Epithelial cell of prostate (primary cell): ENCODE results near the gene NRL.
A peak's percentile ranks its signal among the peaks of the same experiment; 100 is the strongest.
"Not testable (repeated sequence)": the region's sequence is repeated elsewhere in the genome, so short reads cannot be mapped to it uniquely, and the experiment has no call there.

ENCODE experiments used
- DNase-seq: peaks from one replicate; pipeline ENCODE4 v3.0.0-alpha.2; 2011; ENCODE audit warnings: low read depth, low spot score
- H3K27ac ChIP-seq: fragments of 450-650 bp; 2 replicates; pipeline ENCODE4 v1.5.1; 2017; ENCODE audit warnings: mild to moderate bottlenecking

The NRL gene

GRCh38 chr14:24058260-24058950 lies 56.3 kb downstream of the NRL start:
- no peak for DNase-seq
- no peak overlapping the region for H3K27ac ChIP-seq

DNA sequence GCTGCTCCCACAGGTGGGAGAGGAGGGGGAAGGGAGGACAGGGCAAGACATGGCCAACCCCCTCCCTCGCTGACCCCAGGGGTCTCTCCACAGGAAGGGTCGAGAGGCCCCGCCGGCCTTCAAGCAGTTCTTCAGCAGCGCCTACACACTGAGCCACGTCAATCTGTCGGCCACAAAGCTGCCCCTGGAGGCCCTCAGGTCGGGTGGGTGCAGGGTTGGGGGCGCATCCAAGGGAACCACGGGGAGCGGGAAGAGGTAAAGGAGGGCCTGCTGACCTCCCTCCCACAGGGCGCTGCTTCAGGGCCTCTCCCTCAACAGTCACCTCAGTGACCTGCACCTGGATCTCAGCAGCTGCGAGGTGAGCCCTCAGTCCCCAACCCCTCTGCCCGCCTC lies 56.9 kb downstream of the NRL start:
- no peak overlapping the region for H3K27ac ChIP-seq
- no peak for DNase-seq

DNA sequence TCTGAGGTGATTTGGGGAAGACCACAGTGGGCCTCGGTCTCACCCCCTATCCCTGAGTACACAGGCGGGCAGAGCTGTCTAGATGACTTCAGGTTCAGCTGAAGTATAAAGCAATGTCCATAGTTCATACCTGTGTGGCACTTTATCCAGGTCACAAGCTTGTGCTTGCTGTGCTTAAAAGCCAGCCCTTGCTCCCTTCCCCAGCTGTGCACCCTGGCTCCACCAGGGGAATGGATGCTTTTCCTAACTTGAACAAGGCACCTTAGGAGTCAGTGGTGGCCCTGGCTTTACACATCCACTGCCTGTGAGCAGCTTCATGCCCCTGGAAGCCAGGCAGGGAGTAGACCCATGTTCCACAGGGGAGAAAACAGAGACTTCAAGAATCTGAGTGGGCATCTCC lies 57.5 kb downstream of the NRL start:
- no peak overlapping the region for H3K27ac ChIP-seq
- no peak for DNase-seq

DNA sequence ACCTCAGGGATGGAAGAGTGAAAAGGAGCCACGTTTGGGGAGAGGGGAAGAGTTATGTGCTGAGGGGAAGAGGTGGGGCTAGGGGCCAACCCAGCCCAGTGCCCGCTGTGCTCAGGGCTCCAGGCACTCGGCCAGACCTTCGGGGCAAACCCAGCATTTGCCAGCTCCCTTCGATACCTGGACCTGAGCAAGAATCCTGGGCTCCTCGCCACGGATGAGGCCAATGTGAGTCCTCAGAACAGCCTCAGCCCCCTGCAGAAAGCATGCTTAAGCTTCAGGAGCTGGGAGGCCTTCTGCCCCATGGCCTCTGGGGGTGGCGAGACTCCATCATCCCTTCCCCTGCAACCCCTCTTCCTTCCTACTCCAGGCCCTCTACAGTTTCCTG lies 58.0 kb downstream of the NRL start:
- H3K27ac ChIP-seq: no peak overlapping the region
- DNase-seq: no peak

DNA sequence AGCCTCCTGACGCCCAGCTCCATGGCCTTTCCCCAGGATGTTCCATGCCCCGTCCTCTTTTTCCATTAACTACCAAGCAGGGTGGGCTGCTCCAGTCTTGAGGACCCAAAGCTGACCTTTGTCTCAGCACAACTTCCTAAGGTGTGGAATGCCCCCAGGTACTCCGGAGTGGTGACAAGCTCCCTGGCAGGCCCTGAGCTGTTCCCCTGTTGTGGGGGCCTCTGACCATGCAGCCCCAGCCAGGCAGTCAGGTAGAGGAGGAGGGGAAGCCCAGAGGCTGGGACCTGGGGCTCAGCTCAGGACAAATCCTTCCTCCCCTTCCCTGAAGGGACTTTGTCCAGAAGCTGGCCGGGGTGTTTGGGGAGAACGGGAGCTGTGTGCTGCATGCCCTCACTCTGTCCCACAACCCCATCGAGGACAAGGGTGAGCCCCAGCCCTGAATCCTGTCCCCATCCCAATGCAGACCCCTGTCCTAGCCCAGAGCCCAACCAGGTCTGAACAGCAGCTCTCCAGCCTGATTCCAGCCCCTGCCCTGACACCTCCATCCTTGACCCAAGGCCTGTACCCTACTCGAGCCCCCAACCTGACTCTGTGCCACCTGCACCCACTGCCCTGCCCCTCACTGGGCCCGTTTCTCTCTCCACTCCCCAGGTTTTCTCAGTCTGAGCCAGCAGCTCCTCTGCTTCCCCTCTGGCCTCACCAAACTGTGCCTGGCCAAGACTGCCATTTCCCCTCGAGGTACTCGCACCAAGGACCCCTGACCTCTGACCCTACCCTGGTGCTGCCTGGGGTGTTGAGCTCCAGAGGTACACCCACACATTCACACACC lies 58.6 kb downstream of the NRL start:
- no peak for DNase-seq
- H3K27ac ChIP-seq: no peak overlapping the region

- no peak for DNase-seq
- no peak overlapping the region for H3K27ac ChIP-seq
Observed at GRCh38 chr14:24054646-24055045, 60.1 kb downstream of the NRL start.

DNA sequence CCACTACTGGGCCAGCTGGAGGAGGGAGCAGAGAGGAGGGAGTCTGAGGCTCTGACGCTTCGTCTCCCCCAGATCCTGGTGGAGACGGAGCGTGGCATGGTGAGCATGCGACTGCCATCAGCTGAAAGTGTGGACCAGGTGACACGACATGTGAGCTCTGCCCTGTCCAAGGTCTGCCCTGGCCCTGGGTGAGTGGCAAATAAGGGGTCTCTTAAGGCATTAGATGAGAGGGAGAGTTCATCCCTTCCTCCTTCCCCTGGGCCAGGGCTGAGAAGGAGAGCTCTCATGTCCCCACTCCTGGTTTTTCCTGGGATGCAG lies 60.5 kb downstream of the NRL start:
- DNase-seq: no peak
- no peak overlapping the region for H3K27ac ChIP-seq

- DNase-seq: no peak
- no peak overlapping the region for H3K27ac ChIP-seq
Observed at GRCh38 chr14:24053548-24054323, 61.0 kb downstream of the NRL start.

- no peak overlapping the region for H3K27ac ChIP-seq
- no peak for DNase-seq
Observed at GRCh38 chr14:24052656-24053547, 61.8 kb downstream of the NRL start.

- no peak within 1 kb of the TSS for H3K27ac ChIP-seq
- no peak for DNase-seq
Observed at GRCh38 chr14:24051789-24052655, 62.7 kb downstream of the NRL start, which contains the start of gene CARMIL3. Gene CARMIL3 (plus strand): TSS chr14:24052009. CDS start chr14:24052154, 145 bp downstream.

- H3K27ac ChIP-seq: no peak overlapping the region
- DNase-seq: no peak
Observed at GRCh38 chr14:24051176-24051788, 63.5 kb downstream of the NRL start.

DNA sequence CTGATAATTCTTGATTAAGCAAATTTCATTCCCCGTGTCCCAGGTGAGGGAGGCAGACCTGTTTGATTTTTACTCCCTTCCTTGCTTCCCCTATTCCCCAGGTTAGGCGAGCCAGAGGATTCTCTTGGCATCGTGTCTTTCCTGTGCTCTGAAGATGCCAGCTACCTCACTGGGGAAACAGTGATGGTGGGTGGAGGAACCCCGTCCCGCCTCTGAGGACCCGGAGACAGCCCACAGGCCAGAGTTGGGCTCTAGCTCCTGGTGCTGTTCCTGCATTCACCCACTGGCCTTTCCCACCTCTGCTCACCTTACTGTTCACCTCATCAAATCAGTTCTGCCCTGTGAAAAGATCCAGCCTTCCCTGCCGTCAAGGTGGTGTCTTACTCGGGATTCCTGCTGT lies 64.0 kb downstream of the NRL start:
- DNase-seq, H3K27ac ChIP-seq: not testable (repeated sequence)

DNA sequence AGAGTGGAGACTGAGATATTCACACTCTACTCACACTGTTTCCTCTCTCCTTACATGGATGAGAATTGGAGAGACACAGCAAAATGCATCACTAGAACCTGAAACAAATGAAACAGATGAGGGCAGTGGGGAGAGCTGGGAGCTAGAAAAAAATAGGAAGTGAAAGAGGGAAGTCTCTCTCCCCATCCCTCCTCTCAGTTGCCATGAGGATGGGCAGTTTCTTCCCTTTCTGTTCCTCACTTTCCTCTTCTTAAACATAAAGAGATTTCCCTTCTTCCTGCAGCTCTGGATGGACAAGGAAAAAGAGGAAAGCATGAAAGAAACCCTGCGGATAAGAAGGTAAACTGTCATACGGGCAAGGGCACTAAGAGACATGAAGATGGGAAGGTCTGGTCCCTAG lies 65.7 kb downstream of the NRL start:
- not testable (repeated sequence) for H3K27ac ChIP-seq, DNase-seq

- DNase-seq: no peak
- no peak overlapping the region for H3K27ac ChIP-seq
Observed at GRCh38 chr14:24042746-24043145, 72.0 kb downstream of the NRL start.

- H3K27ac ChIP-seq: no peak overlapping the region
- DNase-seq: no peak
Observed at GRCh38 chr14:24040692-24041091, 74.1 kb downstream of the NRL start.

DNA sequence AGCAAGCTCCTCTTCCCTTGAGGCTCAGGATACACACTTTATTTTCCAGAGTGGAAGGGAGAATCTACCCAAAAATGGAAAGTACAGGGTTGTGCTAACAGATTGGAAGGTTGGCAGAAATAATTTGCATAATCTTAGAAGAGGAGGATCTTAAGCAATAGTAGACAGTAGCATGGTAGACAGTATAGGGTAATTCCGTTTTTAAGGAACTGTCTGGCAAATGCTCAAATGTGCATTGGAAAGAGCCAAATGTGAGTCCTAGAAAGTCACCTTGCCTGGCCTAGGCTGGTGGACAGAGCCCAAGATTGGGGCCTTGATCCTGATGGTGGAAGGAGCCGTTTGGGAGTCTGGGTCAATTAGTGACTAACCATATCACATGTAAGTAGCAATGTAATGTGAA lies 76.1 kb downstream of the NRL start:
- DNase-seq: no peak
- H3K27ac ChIP-seq: no peak overlapping the region

GRCh38 chr14:24037658-24038037 lies 77.1 kb downstream of the NRL start:
- no peak for DNase-seq
- H3K27ac ChIP-seq: no peak overlapping the region

DNA sequence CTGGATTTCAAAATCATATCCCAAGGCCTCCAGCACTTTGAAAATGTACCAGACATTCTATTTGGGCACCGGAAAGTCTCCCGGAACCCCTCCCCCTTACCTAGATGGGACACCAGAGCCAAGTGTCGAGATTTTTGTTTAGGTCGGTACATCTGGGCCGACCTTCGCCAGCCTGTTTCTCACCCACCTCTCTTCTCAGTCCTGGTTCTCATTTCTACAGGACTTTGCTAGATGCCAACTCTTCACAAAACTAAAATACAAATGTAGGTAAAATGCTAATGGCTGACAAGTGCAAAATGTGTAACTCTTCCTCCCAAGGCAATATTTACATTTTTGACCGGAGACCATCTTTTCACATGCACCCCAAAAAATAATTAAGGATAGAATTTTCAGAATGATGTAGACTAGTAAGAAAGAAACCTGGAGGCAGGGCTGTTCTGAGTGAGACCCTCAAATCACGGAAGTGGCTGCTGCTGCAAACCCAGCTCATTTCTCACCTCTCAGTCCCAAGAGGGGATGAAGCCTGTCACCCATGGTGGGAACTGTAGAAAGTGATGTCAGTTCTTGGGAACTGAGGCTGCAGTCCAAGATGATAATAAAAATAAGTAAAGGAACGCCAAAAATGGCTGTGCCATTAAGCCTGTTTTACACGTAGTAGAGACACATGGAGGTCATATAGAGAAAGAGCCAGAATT lies 77.6 kb downstream of the NRL start:
- DNase-seq: not testable (repeated sequence)
- peak overlapping the region; percentile 23 for H3K27ac ChIP-seq
